A673 (cell line): ENCODE measurements around the gene NPFF. TPM values are rescaled to one million over a fixed set of nuclear protein-coding genes. Genes with fewer than 3 reads are reported as not detected.

Experiments
- BruUV-seq: library from RNA; stranded (reverse); fragments of 400-500 nt; replicated peaks from 2 replicates; lab custom pipeline; 2021; lab: Mats Ljungman, UMichigan
- CTCF ChIA-PET: fragments of 300-600 bp; sonication (Branson Sonifier 250); formaldehyde crosslinking; loops from one replicate; lab custom pipeline; 2022; ENCODE audit warnings: antibody characterized with exemption; lab: Charles Lee
- POLR2A ChIA-PET: fragments of 300-600 bp; sonication (Branson Sonifier 250); formaldehyde crosslinking; loops from one replicate; lab custom pipeline; 2022; ENCODE audit warnings: antibody characterized with exemption; ENCODE audit not compliant: low non-redundant PET; lab: Charles Lee
- DNase-seq: peaks from one replicate; pipeline ENCODE4 v3.0.0-alpha.2; 2015; ENCODE audit warnings: low spot score
- H3K27ac ChIP-seq: fragments of 200-600 bp; sonication (generic); 2 replicates; pipeline ENCODE4 v1.5.1; 2016; ENCODE audit warnings: mixed run types, low read depth, mild to moderate bottlenecking, mixed read lengths, antibody characterized with exemption, low read length; ENCODE audit not compliant: poor library complexity, severe bottlenecking
- H3K27me3 ChIP-seq: fragments of 200-600 bp; sonication (generic); replicated peaks from 2 replicates; pipeline ENCODE4 v1.6.1; 2017; ENCODE audit warnings: mixed run types, low read depth, mild to moderate bottlenecking, mixed read lengths, antibody characterized with exemption, low read length; ENCODE audit not compliant: insufficient read depth, poor library complexity
- H3K36me3 ChIP-seq: fragments of 200-600 bp; sonication (generic); 2 replicates; pipeline ENCODE4 v1.6.1; 2016; ENCODE audit warnings: mixed run types, mild to moderate bottlenecking, mixed read lengths, antibody characterized with exemption, low read length; ENCODE audit not compliant: insufficient read depth, poor library complexity, severe bottlenecking
- H3K4me1 ChIP-seq: fragments of 200-600 bp; sonication (generic); 2 replicates; pipeline ENCODE4 v1.6.1; 2017; ENCODE audit warnings: mixed run types, mild to moderate bottlenecking, mixed read lengths, antibody characterized with exemption, low read length; ENCODE audit not compliant: insufficient read depth, poor library complexity, severe bottlenecking
- H3K4me3 ChIP-seq: fragments of 200-600 bp; sonication (generic); 2 replicates; pipeline ENCODE4 v1.5.1; 2016; ENCODE audit warnings: low read depth, mixed run types, mild to moderate bottlenecking, mixed read lengths, low read length; ENCODE audit not compliant: poor library complexity, severe bottlenecking
- H3K9me3 ChIP-seq: fragments of 200-600 bp; sonication (generic); 2 replicates; pipeline ENCODE4 v1.6.1; 2016; ENCODE audit warnings: mixed run types, low read depth, mild to moderate bottlenecking, mixed read lengths, antibody characterized with exemption, low read length; ENCODE audit not compliant: poor library complexity, severe bottlenecking
- EZH2 ChIP-seq: fragments of 200-600 bp; sonication (generic); IDR thresholded peaks from 2 replicates; pipeline ENCODE4 v1.6.1; 2017; ENCODE audit warnings: borderline replicate concordance, low read depth, mild to moderate bottlenecking, mixed read lengths, antibody characterized with exemption, low read length; ENCODE audit not compliant: poor library complexity, severe bottlenecking
- intact Hi-C: fragments of 100-400 bp; cut with micrococcal nuclease; formaldehyde crosslinking; loops from one replicate; pipeline ENCODE4 v1.10.0; 2022; ENCODE audit not compliant: unreplicated experiment
- total RNA-seq: library from RNA; stranded (reverse); gene quantifications from 2 replicates; pipeline ENCODE4 v1.2.3, GENCODE V29; 2021
- TF ChIP-seq, protein P1 (sequence below): fragments of 300-800, 200-600 bp; sonication (generic); conservative IDR thresholded peaks from 2 replicates; pipeline ENCODE4 v1.5.1; 2017; ENCODE audit warnings: low read depth, mild to moderate bottlenecking, antibody characterized with exemption, low read length, moderate library complexity, mixed read lengths

The NPFF gene
- total RNA-seq, 1 experiment from 2014 or later, result not detected

DNA sequence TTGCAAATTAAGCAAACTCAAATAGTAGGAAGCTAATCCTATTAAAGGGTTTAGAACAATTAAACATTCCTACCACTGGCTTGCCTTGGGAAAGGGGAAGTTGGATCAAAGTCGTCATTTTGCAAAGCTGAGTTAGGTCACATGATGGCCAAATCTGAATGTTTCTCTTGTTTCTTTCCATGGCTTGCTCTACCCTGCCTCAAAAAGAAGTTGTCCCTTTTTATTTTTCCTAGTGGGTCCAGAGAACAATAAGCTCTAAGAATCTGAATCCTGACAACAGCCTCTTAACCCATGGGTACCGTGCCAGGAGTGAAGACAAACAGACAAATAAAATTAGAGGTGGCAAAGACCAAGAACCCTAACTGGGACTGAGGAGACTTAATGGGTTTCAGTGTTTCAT is 26.2 kb upstream of the NPFF start:
- Histone ChIP-seq H3K4me1 (peaks cover 3% of the 10 kb centered on the region), H3K4me3 (no peak overlapping the region), H3K27ac (no peak overlapping the region), H3K27me3 (no peaks in the 10 kb centered on the region), H3K36me3 (peaks cover 47% of the 10 kb centered on the region), H3K9me3 (no peaks in the 10 kb centered on the region)
- no TSS peak for BruUV-seq
- ChIA-PET POLR2A (no interaction called here), CTCF (no interaction called here)
- intact Hi-C loops, result no loop called here
- no peak for DNase-seq
- TF ChIP-seq, protein P1, sequence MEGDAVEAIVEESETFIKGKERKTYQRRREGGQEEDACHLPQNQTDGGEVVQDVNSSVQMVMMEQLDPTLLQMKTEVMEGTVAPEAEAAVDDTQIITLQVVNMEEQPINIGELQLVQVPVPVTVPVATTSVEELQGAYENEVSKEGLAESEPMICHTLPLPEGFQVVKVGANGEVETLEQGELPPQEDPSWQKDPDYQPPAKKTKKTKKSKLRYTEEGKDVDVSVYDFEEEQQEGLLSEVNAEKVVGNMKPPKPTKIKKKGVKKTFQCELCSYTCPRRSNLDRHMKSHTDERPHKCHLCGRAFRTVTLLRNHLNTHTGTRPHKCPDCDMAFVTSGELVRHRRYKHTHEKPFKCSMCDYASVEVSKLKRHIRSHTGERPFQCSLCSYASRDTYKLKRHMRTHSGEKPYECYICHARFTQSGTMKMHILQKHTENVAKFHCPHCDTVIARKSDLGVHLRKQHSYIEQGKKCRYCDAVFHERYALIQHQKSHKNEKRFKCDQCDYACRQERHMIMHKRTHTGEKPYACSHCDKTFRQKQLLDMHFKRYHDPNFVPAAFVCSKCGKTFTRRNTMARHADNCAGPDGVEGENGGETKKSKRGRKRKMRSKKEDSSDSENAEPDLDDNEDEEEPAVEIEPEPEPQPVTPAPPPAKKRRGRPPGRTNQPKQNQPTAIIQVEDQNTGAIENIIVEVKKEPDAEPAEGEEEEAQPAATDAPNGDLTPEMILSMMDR, result no peak
- TF ChIP-seq EZH2, result no peak

DNA sequence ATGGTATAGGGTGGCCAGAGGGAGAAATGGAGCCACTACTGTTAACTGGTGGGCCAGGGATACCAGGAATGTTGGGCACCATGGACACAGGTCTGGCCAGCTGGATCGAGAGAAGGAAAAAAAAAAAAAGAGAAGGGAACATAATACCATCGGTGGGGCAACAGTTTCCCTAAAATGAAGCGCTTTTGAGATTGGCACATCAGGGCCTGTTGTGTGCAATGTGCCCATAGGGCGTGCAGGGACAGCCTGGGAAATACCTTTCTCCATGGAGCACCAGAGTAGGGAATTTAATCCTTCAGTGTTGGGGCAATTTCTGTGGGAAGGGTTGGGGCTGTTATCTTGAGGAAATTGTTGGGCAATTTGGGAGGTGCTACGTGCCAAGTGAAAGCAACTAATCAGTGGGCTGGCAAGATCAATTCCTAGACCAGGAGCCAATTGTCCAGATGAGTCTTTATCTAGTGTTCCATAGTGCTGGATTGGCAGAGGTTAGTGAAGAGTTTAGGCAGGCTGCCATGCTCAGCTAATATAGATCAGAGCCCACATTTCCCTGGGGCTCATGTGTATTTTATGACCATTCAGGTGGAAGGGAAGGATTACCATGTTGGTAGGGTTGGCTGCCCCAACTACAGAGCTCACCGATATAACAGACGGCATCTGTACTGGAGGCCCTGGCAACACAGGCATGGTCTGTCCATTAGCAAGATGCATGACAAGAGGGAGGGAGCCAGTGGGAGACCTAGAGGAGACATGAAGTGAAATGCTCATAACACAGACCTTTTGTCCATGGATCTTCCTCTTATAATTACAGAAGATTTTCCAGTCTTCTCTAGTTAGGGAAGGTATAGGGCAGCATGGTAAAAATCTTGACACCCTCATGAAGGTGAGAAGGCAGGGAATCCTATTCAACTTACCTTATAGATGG is 25.5 kb upstream of the NPFF start:
- DNase-seq, result no peak
- Histone ChIP-seq H3K36me3 (peaks cover 47% of the 10 kb centered on the region), H3K9me3 (no peaks in the 10 kb centered on the region), H3K4me1 (no peaks in the 10 kb centered on the region), H3K27ac (no peak overlapping the region), H3K27me3 (no peaks in the 10 kb centered on the region), H3K4me3 (no peak overlapping the region)
- POLR2A ChIA-PET, result no interaction called here
- no TSS peak for BruUV-seq
- CTCF ChIA-PET, result no interaction called here
- TF ChIP-seq, protein P1, result no peak
- no peak for TF ChIP-seq EZH2
- intact Hi-C loops, result no loop called here

DNA sequence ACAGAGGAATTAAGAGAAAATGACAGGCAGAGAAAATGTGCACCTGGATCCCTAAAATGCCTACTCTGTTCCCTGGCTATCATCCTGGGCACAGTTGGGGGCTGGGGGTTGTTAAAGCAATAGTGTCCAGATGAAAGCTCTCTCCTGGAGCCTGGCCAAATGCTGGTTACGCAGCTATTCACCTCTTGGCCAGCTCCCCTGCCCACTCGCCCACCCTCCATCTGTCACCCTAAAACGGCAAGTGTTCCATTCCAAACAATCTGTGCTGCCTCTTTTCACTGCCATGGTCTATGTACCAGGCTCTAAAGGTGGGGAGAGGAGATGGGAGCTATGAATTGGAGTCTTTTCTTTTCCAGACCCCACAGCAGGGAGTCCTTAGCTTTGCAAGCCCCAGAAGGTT is 24.7 kb upstream of the NPFF start:
- TF ChIP-seq EZH2, result no peak
- TF ChIP-seq, protein P1, result no peak
- CTCF ChIA-PET, result no interaction called here
- Histone ChIP-seq H3K9me3 (no peaks in the 10 kb centered on the region), H3K4me3 (no peak overlapping the region), H3K27me3 (no peaks in the 10 kb centered on the region), H3K27ac (no peak overlapping the region), H3K4me1 (no peaks in the 10 kb centered on the region), H3K36me3 (peaks cover 47% of the 10 kb centered on the region)
- BruUV-seq, result no TSS peak
- POLR2A ChIA-PET, result no interaction called here
- intact Hi-C loops, result no loop called here
- no peak for DNase-seq
